ENCODE results near the gene NNT.

The NNT gene

GRCh38 chr5:43622074-43622473, 19.1 kb downstream of the NNT start:
- no peak for DNase-seq (ENCODE audit: extremely low read depth in 1 of 2, low read depth in 1 of 2)

- no peak for DNase-seq (ENCODE audit: extremely low read depth in 1 of 2, low read depth in 1 of 2)
Measured at GRCh38 chr5:43623048-43623680, 20.2 kb downstream of the NNT start.

GRCh38 chr5:43627028-43627427, 24.0 kb downstream of the NNT start:
- no peak for DNase-seq (ENCODE audit: extremely low read depth in 1 of 2, low read depth in 1 of 2)

GRCh38 chr5:43631182-43631910, 28.4 kb downstream of the NNT start:
- peak; percentile 2 to 3 for DNase-seq (ENCODE audit: extremely low read depth in 1 of 2, low read depth in 1 of 2)

GRCh38 chr5:43634621-43635020, 31.6 kb downstream of the NNT start:
- DNase-seq (ENCODE audit: extremely low read depth in 1 of 2, low read depth in 1 of 2) = no peak

GRCh38 chr5:43635374-43635773, 32.4 kb downstream of the NNT start:
- DNase-seq (ENCODE audit: extremely low read depth in 1 of 2, low read depth in 1 of 2) = no peak

GRCh38 chr5:43636076-43636475, 33.1 kb downstream of the NNT start:
- no peak for DNase-seq (ENCODE audit: extremely low read depth in 1 of 2, low read depth in 1 of 2)

GRCh38 chr5:43637416-43637815, 34.4 kb downstream of the NNT start:
- no peak for DNase-seq (ENCODE audit: extremely low read depth in 1 of 2, low read depth in 1 of 2)

- DNase-seq (ENCODE audit: extremely low read depth in 1 of 2, low read depth in 1 of 2) = no peak
Measured at GRCh38 chr5:43638107-43638506, 35.1 kb downstream of the NNT start.

- DNase-seq (ENCODE audit: extremely low read depth in 1 of 2, low read depth in 1 of 2) = no peak
Measured at GRCh38 chr5:43638546-43638945, 35.6 kb downstream of the NNT start.

GRCh38 chr5:43639566-43639965, 36.6 kb downstream of the NNT start:
- DNase-seq (ENCODE audit: extremely low read depth in 1 of 2, low read depth in 1 of 2) = no peak

- no peak for DNase-seq (ENCODE audit: extremely low read depth in 1 of 2, low read depth in 1 of 2)
Measured at GRCh38 chr5:43642428-43642827, 39.4 kb downstream of the NNT start.

GRCh38 chr5:43643327-43643726, 40.3 kb downstream of the NNT start:
- DNase-seq (ENCODE audit: extremely low read depth in 1 of 2, low read depth in 1 of 2) = no peak

GRCh38 chr5:43643750-43644149, 40.8 kb downstream of the NNT start:
- DNase-seq (ENCODE audit: extremely low read depth in 1 of 2, low read depth in 1 of 2) = no peak

GRCh38 chr5:43646992-43647391, 44.0 kb downstream of the NNT start:
- no peak for DNase-seq (ENCODE audit: extremely low read depth in 1 of 2, low read depth in 1 of 2)

- no peak for DNase-seq (ENCODE audit: extremely low read depth in 1 of 2, low read depth in 1 of 2)
Measured at GRCh38 chr5:43647789-43648188, 44.8 kb downstream of the NNT start.

- DNase-seq (ENCODE audit: extremely low read depth in 1 of 2, low read depth in 1 of 2) = no peak
Measured at GRCh38 chr5:43648499-43649124, 45.6 kb downstream of the NNT start.

- DNase-seq (ENCODE audit: extremely low read depth in 1 of 2, low read depth in 1 of 2) = no peak
Measured at GRCh38 chr5:43649256-43649655, 46.3 kb downstream of the NNT start.

GRCh38 chr5:43652537-43653302, 49.7 kb downstream of the NNT start:
- DNase-seq (ENCODE audit: extremely low read depth in 1 of 2, low read depth in 1 of 2) = no peak

- no peak for DNase-seq (ENCODE audit: extremely low read depth in 1 of 2, low read depth in 1 of 2)
Measured at GRCh38 chr5:43658509-43658908, 55.5 kb downstream of the NNT start.

GRCh38 chr5:43659075-43659474, 56.1 kb downstream of the NNT start:
- DNase-seq (ENCODE audit: extremely low read depth in 1 of 2, low read depth in 1 of 2) = no peak

Measured in activated CD8-positive, alpha-beta memory T cell treated with anti-CD3 and anti-CD28 coated beads for 1 hour (primary cell).